Neural crest cell (in vitro differentiated cells): Measurements from ENCODE around the gene NHLRC4. TPM values are rescaled to one million over a fixed set of nuclear protein-coding genes. Genes with fewer than 3 reads are reported as not detected.

Experiments
- DNase-seq: peaks from one replicate; pipeline ENCODE4 v3.0.0; 2021; ENCODE audit warnings: low read depth, mixed read lengths, low spot score
- H3K27ac Mint-ChIP-seq: one replicate; pipeline ENCODE4 v1.8.0; 2021; ENCODE audit warnings: mild to moderate bottlenecking, mixed read lengths; ENCODE audit not compliant: unreplicated experiment
- H3K27me3 Mint-ChIP-seq: 2 replicates; pipeline ENCODE4 v1.8.0; 2021; ENCODE audit warnings: low read depth, mild to moderate bottlenecking, mixed read lengths
- H3K36me3 Mint-ChIP-seq: 2 replicates; pipeline ENCODE4 v1.8.0; 2021; ENCODE audit warnings: low read depth, mild to moderate bottlenecking, mixed read lengths
- H3K4me1 Mint-ChIP-seq: 2 replicates; pipeline ENCODE4 v1.8.0; 2021; ENCODE audit warnings: mixed read lengths
- H3K4me3 Mint-ChIP-seq: one replicate; pipeline ENCODE4 v1.8.0; 2021; ENCODE audit warnings: mild to moderate bottlenecking, mixed read lengths
- H3K9me3 Mint-ChIP-seq: 2 replicates; pipeline ENCODE4 v1.8.0; 2021; ENCODE audit warnings: mixed read lengths
- CTCF ChIP-seq: fragments of 200-600 bp; sonication (generic); conservative IDR thresholded peaks from 2 replicates; pipeline ENCODE4 v1.5.0; 2021; ENCODE audit warnings: antibody characterized with exemption, mild to moderate bottlenecking
- total RNA-seq: library from RNA; stranded (reverse); gene quantifications from 2 replicates; pipeline ENCODE4 v1.2.1, GENCODE V29; 2021

NHLRC4 gene
- total RNA-seq, 1 donor from 2014 or later, result 0.86 TPM

- peaks cover 21% of the 10 kb centered on the region for H3K4me1 Mint-ChIP-seq
- H3K9me3 Mint-ChIP-seq, result no peaks in the 10 kb centered on the region
- no peak for TF ChIP-seq CTCF
- H3K27ac Mint-ChIP-seq, result no peak overlapping the region
- H3K27me3 Mint-ChIP-seq, result no peaks in the 10 kb centered on the region
- no peak overlapping the region for H3K4me3 Mint-ChIP-seq
- DNase-seq, result no peak
- H3K36me3 Mint-ChIP-seq, result no peaks in the 10 kb centered on the region
These were observed 7.4 kb downstream of the NHLRC4 start for GRCh38 chr16:574021-574760.

- H3K27ac Mint-ChIP-seq, result no peak overlapping the region
- no peak overlapping the region for H3K4me3 Mint-ChIP-seq
- no peaks in the 10 kb centered on the region for H3K9me3 Mint-ChIP-seq
- H3K27me3 Mint-ChIP-seq, result no peaks in the 10 kb centered on the region
- no peak for TF ChIP-seq CTCF
- H3K36me3 Mint-ChIP-seq, result no peaks in the 10 kb centered on the region
- DNase-seq, result no peak
- peaks cover 16% of the 10 kb centered on the region for H3K4me1 Mint-ChIP-seq
These were observed 8.8 kb downstream of the NHLRC4 start for GRCh38 chr16:575354-576196.

DNA sequence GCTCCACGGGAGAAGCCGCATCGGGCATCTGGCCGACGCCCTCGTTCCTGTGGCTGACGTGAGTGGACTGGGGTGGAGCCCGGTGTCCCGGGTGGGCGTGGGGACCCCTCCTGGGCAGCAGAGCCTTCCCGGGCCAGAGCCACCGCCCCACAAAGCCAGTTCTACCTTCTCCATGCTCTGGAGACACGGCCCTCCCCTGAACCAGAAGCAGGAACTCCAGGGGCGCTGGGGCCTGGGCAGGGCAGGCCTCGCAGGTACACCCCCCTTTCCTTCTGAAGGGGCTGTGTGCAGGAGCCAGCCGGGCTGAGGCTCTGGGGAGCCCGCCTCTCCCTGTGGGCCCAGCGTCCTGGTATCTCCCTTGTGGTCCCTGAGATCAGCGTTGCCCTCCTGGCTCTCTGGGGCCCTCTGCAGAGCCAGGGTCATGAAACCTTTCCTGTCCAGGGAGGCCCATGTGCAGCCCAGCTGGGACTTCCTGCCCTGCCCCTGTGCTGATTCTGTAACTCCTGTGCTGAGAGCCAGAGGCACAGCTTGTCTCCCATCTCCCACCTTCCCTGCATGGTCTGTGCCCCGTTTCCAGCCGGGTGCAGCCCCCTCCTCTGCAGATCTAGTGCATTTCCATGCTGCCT, 9.5 kb downstream of the NHLRC4 start:
- no peak for DNase-seq
- Mint-ChIP-seq H3K36me3 (no peaks in the 10 kb centered on the region), H3K4me1 (peaks cover 8% of the 10 kb centered on the region), H3K9me3 (no peaks in the 10 kb centered on the region), H3K27ac (no peak overlapping the region), H3K27me3 (no peaks in the 10 kb centered on the region), H3K4me3 (peak overlapping the region; percentile 68)
- no peak for TF ChIP-seq CTCF

- no peaks in the 10 kb centered on the region for H3K27me3 Mint-ChIP-seq
- no peak for DNase-seq
- H3K4me3 Mint-ChIP-seq, result peak overlapping the region; percentile 68
- peaks cover 3% of the 10 kb centered on the region for H3K4me1 Mint-ChIP-seq
- no peak overlapping the region for H3K27ac Mint-ChIP-seq
- no peaks in the 10 kb centered on the region for H3K9me3 Mint-ChIP-seq
- H3K36me3 Mint-ChIP-seq, result no peaks in the 10 kb centered on the region
- TF ChIP-seq CTCF, result no peak
These were observed 10.0 kb downstream of the NHLRC4 start for GRCh38 chr16:576823-577201.

- Mint-ChIP-seq H3K4me3 (peak overlapping the region; percentile 19), H3K36me3 (no peaks in the 10 kb centered on the region)
These were observed 11.0 kb downstream of the NHLRC4 start for GRCh38 chr16:577796-578195.

More at GRCh38 chr16:577796-578195, 11.0 kb downstream of the NHLRC4 start:
- Mint-ChIP-seq H3K9me3 (no peaks in the 10 kb centered on the region), H3K4me1 (no peaks in the 10 kb centered on the region), H3K27ac (no peak overlapping the region), H3K27me3 (no peaks in the 10 kb centered on the region)
- DNase-seq, result no peak
- TF ChIP-seq CTCF, result no peak
